Adrenal gland (tissue), 12 donors: ENCODE measurements around the gene PLS1. TPM values are rescaled to one million over a fixed set of nuclear protein-coding genes. Genes with fewer than 3 reads are reported as not detected.
"Not testable (repeated sequence)": the region's sequence is repeated elsewhere in the genome, so short reads cannot be mapped to it uniquely, and the experiment has no call there.

ENCODE experiments used
- DNase-seq, 7 donors: peaks; one replicate each; pipeline ENCODE4 v3.0.0-alpha.2; 2019 to 2020
- H3K27ac ChIP-seq, 5 donors: fragments of 200-600 bp; sonication (generic) in 4 of 5; 1 replicate in 3 of 5; 2 replicates in 2 of 5; pipeline versions ENCODE4 v1.5.1 to v1.8.0; 2016 to 2020; ENCODE audit warnings: mild to moderate bottlenecking in 1 of 5
- H3K27me3 ChIP-seq: fragments of 200-600 bp; 2 replicates; pipeline ENCODE4 v1.8.0; 2021
- H3K36me3 ChIP-seq, 2 donors: fragments of 200-600 bp; replicated peaks in 1 of 2; 1 replicate in 1 of 2; 2 replicates in 1 of 2; pipeline versions ENCODE4 v1.5.1 to v1.8.0; 2018 to 2022
- H3K4me1 ChIP-seq, 2 donors: fragments of 200-600 bp; replicated peaks in 1 of 2; 1 replicate in 1 of 2; 2 replicates in 1 of 2; pipeline versions ENCODE4 v1.5.1 to v1.8.0; 2018 to 2021
- H3K4me3 ChIP-seq, 4 donors: fragments of 200-600 bp; sonication (generic) in 3 of 4; one replicate each; pipeline ENCODE4 v1.5.1; 2016 to 2018
- H3K9me3 ChIP-seq, 3 donors: fragments of 200-600 bp; sonication (generic) in 1 of 3; replicated peaks in 1 of 3; 1 replicate in 2 of 3; 2 replicates in 1 of 3; pipeline versions ENCODE4 v1.5.1 to v1.8.0; 2016 to 2021
- POLR2A ChIP-seq, 2 donors: fragments of 450-650 bp; IDR thresholded peaks; one replicate each; pipeline ENCODE4 v1.6.1; 2017; ENCODE audit warnings: antibody characterized with exemption in 2 of 2, mild to moderate bottlenecking in 2 of 2, moderate library complexity in 1 of 2
- WGBS, 4 donors: extraction: QIAGEN DNeasy Blood & Tissue Kit in 2 of 4; methylation state at CpG; one replicate each; pipeline versions ENCODE4 v1.1.5 to v1.1.7; 2013 to 2017; 5-methylcytosine and 5-hydroxymethylcytosine counted together
- intact Hi-C, 2 donors: fragments of 100-400 bp; cut with DNase I; formaldehyde crosslinking; loops; one replicate each; pipeline versions ENCODE4 v1.14.1 to v1.15.0; 2022 to 2023
- polyA plus RNA-seq, 3 donors: library from polyadenylated mRNA; stranded (reverse); fragments of 200-250 nt in 2 of 3; fragments of 350-450 nt in 1 of 3; fragmentation: Illumina TruSeq in 1 of 3; extraction: RNeasy Lipid Tissue Mini Kit (QIAGEN cat#74804) in 1 of 3; gene quantifications; one replicate each; pipeline ENCODE4 v1.2.3, GENCODE V29; 2013 to 2014
- total RNA-seq, 9 donors: library from RNA; depleted of rRNA in 4 of 9; stranded (reverse); fragments of >200 nt in 4 of 9; fragments of 120-200 nt in 1 of 9; fragmentation: NEBNext Ultra II Directional in 1 of 9; extraction: Animal tissue kit (Norgen Biotek cat#: 25700) in 1 of 9; gene quantifications; one replicate each; pipeline versions ENCODE4 v1.1.0 to v1.2.4, GENCODE V29; 2013 to 2023
- TF ChIP-seq, protein P1 (sequence below), 6 experiments: fragments of 450-650 bp in 4 of 6; fragments of 200-600 bp in 2 of 6; sonication (generic) in 1 of 6; IDR thresholded peaks; 1 replicate in 5 of 6; 2 replicates in 1 of 6; pipeline versions ENCODE4 v1.5.1 to v1.8.0; 2016 to 2021; ENCODE audit warnings: antibody characterized with exemption in 6 of 6, mild to moderate bottlenecking in 2 of 6, moderate library complexity in 1 of 6
- donor health status: healthy with polysubstance abuse.
- donor health status: Bipolar disorder and iron deficiency.
- donor health status: DM: yes; HTN: yes; CAD: no.
- donor health status: DM: no; HTN: no; CAD: no.
- donor health status: DM: no; HTN: no; CAD: no.
- donor health status: DM: yes; HTN: yes; CAD: no.

Gene PLS1
- total and polyA plus RNA-seq, 12 donors = 0.74 to 12.9 (median 7.9) TPM

DNA sequence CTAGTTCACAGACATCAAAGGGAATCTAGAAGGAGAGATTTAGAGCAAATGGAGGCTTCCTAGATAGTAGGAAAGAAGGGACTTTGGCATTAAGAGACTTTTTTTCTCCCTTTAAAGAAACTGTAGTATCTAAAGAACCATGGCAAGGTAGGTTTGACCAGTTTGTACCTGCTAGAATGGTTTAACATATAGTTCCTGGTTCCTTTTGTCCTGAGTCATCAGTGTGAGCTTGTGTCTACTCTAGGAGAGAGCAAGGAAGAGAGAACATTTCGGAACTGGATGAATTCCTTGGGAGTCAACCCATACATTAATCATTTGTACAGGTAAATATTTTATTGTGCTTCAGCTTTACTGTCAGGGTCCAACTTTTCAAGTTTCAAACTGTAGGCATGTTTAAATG is 98.0 kb downstream of the PLS1 start:
- TF ChIP-seq, protein P1, sequence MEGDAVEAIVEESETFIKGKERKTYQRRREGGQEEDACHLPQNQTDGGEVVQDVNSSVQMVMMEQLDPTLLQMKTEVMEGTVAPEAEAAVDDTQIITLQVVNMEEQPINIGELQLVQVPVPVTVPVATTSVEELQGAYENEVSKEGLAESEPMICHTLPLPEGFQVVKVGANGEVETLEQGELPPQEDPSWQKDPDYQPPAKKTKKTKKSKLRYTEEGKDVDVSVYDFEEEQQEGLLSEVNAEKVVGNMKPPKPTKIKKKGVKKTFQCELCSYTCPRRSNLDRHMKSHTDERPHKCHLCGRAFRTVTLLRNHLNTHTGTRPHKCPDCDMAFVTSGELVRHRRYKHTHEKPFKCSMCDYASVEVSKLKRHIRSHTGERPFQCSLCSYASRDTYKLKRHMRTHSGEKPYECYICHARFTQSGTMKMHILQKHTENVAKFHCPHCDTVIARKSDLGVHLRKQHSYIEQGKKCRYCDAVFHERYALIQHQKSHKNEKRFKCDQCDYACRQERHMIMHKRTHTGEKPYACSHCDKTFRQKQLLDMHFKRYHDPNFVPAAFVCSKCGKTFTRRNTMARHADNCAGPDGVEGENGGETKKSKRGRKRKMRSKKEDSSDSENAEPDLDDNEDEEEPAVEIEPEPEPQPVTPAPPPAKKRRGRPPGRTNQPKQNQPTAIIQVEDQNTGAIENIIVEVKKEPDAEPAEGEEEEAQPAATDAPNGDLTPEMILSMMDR (IDR thresholded peaks at IDR 0.05) = no peak
- no peak for TF ChIP-seq POLR2A (IDR thresholded peaks at IDR 0.05)
- DNase-seq = no peak
- Histone ChIP-seq H3K27me3 (no peaks in the 10 kb centered on the region), H3K27ac (no peak overlapping the region), H3K4me3 (no peak overlapping the region), H3K4me1 (no peaks in the 10 kb centered on the region), H3K36me3 (no peaks in the 10 kb centered on the region), H3K9me3 (no peaks in the 10 kb centered on the region)
- 83 to 97% (median 96%) methylated on average over 1 of the region's 1 CpG for WGBS, 4 donors
- intact Hi-C loops = no loop called here

DNA sequence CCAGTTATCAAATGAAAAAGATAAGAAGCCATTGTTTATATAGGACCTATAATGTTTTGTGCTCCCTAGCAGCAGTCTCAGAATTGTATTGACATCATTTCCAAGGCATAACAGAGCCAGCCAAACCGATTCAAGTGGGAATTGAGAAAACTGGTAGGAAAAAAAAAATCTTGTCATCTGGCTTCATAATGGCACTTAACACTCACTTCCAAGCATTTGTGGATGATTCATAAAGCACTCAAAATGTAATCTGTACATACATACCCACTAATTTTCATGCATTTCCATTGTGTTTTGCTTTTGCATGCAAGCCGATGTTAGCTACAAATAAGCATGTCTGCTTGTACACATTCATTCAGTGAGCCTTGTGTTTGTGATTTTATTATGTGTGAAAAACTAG is 109.0 kb downstream of the PLS1 start:
- no peak overlapping the region for H3K4me3 ChIP-seq
- intact Hi-C loops = no loop called here
- WGBS, 4 donors = 74 to 90% (median 84%) methylated on average over 2 of the region's 2 CpGs
- no peaks in the 10 kb centered on the region for H3K9me3 ChIP-seq
- no peaks in the 10 kb centered on the region for H3K36me3 ChIP-seq
- H3K4me1 ChIP-seq = no peaks in the 10 kb centered on the region
- no peak overlapping the region for H3K27ac ChIP-seq
- no peak for DNase-seq
- TF ChIP-seq POLR2A (IDR thresholded peaks at IDR 0.05) = no peak
- TF ChIP-seq, protein P1 (IDR thresholded peaks at IDR 0.05) = no peak
- no peaks in the 10 kb centered on the region for H3K27me3 ChIP-seq

DNA sequence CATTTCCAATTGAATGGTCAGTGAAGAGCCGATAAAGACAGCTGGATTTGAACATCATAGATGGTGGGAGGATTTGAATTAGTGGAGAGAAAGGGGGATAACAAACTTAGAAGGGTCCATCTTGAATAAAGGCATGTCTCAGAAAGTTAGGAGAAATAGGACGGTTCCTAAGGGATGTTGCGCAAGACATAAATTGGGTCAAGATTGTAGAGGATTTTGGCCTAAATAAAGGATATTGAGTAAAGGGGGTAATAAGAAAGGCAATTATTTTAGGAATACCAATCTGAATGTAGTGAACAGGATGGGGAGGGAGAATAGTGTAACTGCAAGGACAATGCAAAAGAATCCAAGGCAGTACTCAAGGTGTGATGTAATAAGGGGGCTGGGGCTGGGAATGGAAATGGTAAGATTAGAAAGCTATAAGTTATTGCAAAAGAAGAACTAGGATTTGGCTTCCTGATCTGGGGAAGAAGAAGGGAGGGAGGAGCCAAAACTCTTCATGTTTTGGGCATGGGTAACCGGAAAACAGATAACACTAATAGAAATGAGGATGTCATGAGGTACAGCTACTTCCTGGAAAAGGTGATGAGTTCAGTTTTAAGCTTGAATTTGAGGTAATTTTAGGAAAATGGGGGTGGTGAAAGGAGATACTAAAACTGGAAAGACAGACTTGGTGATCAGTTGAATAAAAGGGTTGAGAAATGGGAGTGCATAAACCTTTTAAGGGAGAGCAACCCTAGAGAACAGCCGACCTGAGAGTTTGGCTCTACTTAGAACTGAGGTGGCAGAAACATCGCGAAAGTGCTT is 110.3 kb downstream of the PLS1 start:
- DNase-seq = no peak
- TF ChIP-seq POLR2A (IDR thresholded peaks at IDR 0.05) = no peak
- TF ChIP-seq, protein P1 (IDR thresholded peaks at IDR 0.05) = no peak
- no peaks in the 10 kb centered on the region for H3K36me3 ChIP-seq
- no peaks in the 10 kb centered on the region for H3K9me3 ChIP-seq
- H3K27ac ChIP-seq = no peak overlapping the region
- WGBS, 4 donors = 78 to 89% (median 82%) methylated on average over 7 of the region's 7 CpGs
- no peaks in the 10 kb centered on the region for H3K4me1 ChIP-seq
- no peaks in the 10 kb centered on the region for H3K27me3 ChIP-seq
- intact Hi-C loops = no loop called here
- H3K4me3 ChIP-seq = no peak overlapping the region

DNA sequence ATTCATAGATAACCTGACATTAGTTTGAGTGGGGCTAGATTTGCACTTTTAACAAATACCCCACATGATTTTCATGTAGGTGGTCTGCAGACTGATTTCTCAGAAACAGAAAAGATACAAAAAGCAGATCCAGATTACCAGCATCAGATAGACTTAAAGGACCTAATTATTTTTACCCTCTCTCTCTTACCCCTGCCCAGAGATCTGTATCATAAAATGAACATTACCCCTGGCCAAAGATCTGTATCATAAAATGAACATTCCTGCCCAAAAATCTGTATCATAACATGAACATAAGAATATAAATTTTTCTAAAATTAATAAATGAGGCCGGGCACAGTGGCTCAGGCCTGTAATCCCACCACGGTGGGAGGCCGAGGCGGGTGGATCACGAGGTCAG is 113.0 kb downstream of the PLS1 start:
- no peaks in the 10 kb centered on the region for H3K36me3 ChIP-seq
- TF ChIP-seq POLR2A (IDR thresholded peaks at IDR 0.05) = no peak
- TF ChIP-seq, protein P1 (IDR thresholded peaks at IDR 0.05) = no peak
- DNase-seq = no peak
- intact Hi-C loops = no loop called here
- H3K27me3 ChIP-seq = no peaks in the 10 kb centered on the region
- WGBS, 4 donors = 90 to 96% (median 95%) methylated on average over 5 of the region's 5 CpGs
- no peaks in the 10 kb centered on the region for H3K9me3 ChIP-seq
- no peak overlapping the region for H3K4me3 ChIP-seq
- no peaks in the 10 kb centered on the region for H3K4me1 ChIP-seq
- H3K27ac ChIP-seq = no peak overlapping the region

DNA sequence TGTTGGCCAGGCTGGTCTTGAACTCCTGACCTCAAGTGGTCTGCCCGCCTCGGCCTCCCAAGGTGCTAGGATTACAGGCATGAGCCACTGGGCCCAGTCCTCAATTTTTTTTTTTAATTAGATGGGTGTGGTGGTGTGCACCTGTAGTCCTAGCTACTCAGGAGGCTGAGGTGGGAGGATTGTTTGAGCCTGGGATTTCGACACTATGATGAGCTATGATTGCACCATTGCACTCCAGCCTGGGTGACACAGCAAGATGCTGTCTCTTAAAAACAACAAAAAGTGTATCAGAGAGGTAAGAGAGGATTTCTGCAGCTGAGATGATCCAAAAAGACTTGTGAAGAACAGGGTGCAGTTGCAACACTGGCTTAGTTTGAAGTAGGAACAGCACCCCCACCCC is 118.7 kb downstream of the PLS1 start:
- H3K27ac ChIP-seq, H3K36me3 ChIP-seq, H3K9me3 ChIP-seq, H3K4me1 ChIP-seq, DNase-seq, H3K27me3 ChIP-seq, H3K4me3 ChIP-seq, intact Hi-C loops: not testable (repeated sequence)
- 93 to 98% (median 95%) methylated on average over 3 of the region's 3 CpGs for WGBS, 4 donors
